HUDEP-2 (cell line): ENCODE data around the gene ATP2A3.

Source experiments
- DNase-seq, 76 experiments: peaks; one replicate each; lab custom pipeline; 2025; ENCODE audit not compliant: unreplicated experiment in 76 of 76; lab: John Stamatoyannopoulos, UW

ATP2A3 gene

GRCh38 chr17:3935825-3936355 is 28.3 kb downstream of the ATP2A3 start:
- no peak for DNase-seq

- peak in 51 of 76 experiments; percentile 3 to 82 (median 38) for DNase-seq
Measured at GRCh38 chr17:3935140-3935542, 29.1 kb downstream of the ATP2A3 start.

- no peak for DNase-seq
Measured at GRCh38 chr17:3929764-3930163, 34.5 kb downstream of the ATP2A3 start.

- no peak for DNase-seq
Measured at GRCh38 chr17:3929181-3929580, 35.1 kb downstream of the ATP2A3 start.

- peak in 2 of 76 experiments; percentile 7 to 10 for DNase-seq
Measured at GRCh38 chr17:3928406-3928805, 35.8 kb downstream of the ATP2A3 start.

- DNase-seq = no peak
Measured at GRCh38 chr17:3927628-3928340, 36.5 kb downstream of the ATP2A3 start.

GRCh38 chr17:3926860-3927627 is 37.2 kb downstream of the ATP2A3 start:
- DNase-seq = no peak

GRCh38 chr17:3925684-3926485 is 38.4 kb downstream of the ATP2A3 start:
- DNase-seq = no peak

- no peak for DNase-seq
Measured at GRCh38 chr17:3924512-3925350, 39.5 kb downstream of the ATP2A3 start.

- no peak for DNase-seq
Measured at GRCh38 chr17:3923466-3924190, 40.6 kb downstream of the ATP2A3 start.

GRCh38 chr17:3922765-3923164 is 41.5 kb downstream of the ATP2A3 start:
- DNase-seq = no peak

- no peak for DNase-seq
Measured at GRCh38 chr17:3921502-3922319, 42.5 kb downstream of the ATP2A3 start.

GRCh38 chr17:3921006-3921405 is 43.2 kb downstream of the ATP2A3 start:
- DNase-seq = no peak

GRCh38 chr17:3919123-3919624 is 45.1 kb downstream of the ATP2A3 start:
- no peak for DNase-seq

GRCh38 chr17:3918372-3919122 is 45.7 kb downstream of the ATP2A3 start:
- no peak for DNase-seq

GRCh38 chr17:3917391-3917931 is 46.8 kb downstream of the ATP2A3 start:
- DNase-seq = peak in 51 of 76 experiments; percentile 3 to 76 (median 38)

GRCh38 chr17:3916825-3917224 is 47.4 kb downstream of the ATP2A3 start:
- peak in 15 of 76 experiments; percentile 4 to 70 (median 23) for DNase-seq
